Measurements from ENCODE around the gene CTNNB1.

DNA sequence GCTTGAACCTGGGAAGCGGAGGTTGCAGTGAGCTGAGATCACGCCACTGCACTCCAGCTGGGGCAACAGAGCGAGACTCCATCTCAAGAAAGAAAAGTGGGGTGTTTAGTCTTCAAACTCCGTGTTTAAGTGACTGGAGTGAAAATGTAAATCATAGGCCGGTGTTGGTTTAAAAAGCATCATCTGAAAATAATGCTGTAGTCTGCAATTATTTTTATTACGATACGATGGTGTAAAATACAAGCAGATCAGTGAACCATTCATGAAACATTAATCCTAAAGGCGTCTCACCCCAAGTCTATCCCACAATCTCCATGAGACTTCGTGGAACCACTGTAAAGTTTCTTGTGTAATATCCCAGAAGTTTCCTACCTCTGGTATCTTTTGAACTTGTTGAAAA, 6.3 kb downstream of the CTNNB1 start:
- TF ChIP-seq CTCF (IDR thresholded peaks at IDR 0.05) (no peak), POLR2A (IDR thresholded peaks at IDR 0.05) (no peak), EP300 (IDR thresholded peaks at IDR 0.05; ENCODE audit: low read depth) (no peak), POLR2AphosphoS5 (IDR thresholded peaks at IDR 0.05) (no peak)

Measured in transverse colon (tissue), 4 donors.